ENCODE data around the gene CCDC8.

DNA sequence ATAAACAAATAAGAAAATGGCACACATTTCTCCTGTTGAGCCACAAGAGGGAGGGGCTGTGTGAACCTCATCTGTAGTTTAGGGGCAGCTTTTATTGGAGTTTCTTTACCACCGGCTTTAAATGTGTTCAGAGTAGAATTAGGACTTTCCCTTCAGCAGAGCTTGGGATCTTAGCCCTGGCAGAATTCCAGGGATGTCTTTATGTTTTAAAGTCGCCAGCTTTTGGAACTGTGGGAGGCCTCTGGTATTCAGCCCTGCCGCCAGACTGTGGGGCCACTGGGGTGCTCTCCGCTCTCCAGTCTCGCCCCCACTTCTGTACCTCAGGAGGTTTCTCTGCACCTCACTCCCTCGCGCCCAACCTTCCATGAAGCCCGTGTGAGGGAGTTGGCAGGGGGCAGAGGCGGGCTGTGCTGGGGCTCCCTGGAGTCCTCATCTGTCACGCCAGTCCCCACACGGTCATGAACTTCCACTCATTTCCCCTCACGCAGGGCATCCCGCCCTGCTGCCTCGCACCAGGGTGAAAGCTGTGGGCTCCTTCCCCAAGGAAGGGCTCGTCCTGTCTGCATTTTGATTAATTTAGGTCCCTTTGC lies 31.5 kb downstream of the CCDC8 start:
- TF ChIP-seq, protein P1, sequence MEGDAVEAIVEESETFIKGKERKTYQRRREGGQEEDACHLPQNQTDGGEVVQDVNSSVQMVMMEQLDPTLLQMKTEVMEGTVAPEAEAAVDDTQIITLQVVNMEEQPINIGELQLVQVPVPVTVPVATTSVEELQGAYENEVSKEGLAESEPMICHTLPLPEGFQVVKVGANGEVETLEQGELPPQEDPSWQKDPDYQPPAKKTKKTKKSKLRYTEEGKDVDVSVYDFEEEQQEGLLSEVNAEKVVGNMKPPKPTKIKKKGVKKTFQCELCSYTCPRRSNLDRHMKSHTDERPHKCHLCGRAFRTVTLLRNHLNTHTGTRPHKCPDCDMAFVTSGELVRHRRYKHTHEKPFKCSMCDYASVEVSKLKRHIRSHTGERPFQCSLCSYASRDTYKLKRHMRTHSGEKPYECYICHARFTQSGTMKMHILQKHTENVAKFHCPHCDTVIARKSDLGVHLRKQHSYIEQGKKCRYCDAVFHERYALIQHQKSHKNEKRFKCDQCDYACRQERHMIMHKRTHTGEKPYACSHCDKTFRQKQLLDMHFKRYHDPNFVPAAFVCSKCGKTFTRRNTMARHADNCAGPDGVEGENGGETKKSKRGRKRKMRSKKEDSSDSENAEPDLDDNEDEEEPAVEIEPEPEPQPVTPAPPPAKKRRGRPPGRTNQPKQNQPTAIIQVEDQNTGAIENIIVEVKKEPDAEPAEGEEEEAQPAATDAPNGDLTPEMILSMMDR (IDR thresholded peaks at IDR 0.05; ENCODE audit: poor library complexity, severe bottlenecking) = no peak
- TF ChIP-seq MXI1 (conservative IDR thresholded peaks at IDR 0.05; ENCODE audit: poor library complexity, severe bottlenecking) = no peak
- TF ChIP-seq POLR2AphosphoS5 (IDR thresholded peaks at IDR 0.05) = no peak
- TF ChIP-seq SMC3 (conservative IDR thresholded peaks at IDR 0.05; ENCODE audit: poor library complexity) = no peak
- TF ChIP-seq EP300 (conservative IDR thresholded peaks at IDR 0.05; ENCODE audit: poor library complexity, severe bottlenecking) = no peak
- TF ChIP-seq, protein P2, sequence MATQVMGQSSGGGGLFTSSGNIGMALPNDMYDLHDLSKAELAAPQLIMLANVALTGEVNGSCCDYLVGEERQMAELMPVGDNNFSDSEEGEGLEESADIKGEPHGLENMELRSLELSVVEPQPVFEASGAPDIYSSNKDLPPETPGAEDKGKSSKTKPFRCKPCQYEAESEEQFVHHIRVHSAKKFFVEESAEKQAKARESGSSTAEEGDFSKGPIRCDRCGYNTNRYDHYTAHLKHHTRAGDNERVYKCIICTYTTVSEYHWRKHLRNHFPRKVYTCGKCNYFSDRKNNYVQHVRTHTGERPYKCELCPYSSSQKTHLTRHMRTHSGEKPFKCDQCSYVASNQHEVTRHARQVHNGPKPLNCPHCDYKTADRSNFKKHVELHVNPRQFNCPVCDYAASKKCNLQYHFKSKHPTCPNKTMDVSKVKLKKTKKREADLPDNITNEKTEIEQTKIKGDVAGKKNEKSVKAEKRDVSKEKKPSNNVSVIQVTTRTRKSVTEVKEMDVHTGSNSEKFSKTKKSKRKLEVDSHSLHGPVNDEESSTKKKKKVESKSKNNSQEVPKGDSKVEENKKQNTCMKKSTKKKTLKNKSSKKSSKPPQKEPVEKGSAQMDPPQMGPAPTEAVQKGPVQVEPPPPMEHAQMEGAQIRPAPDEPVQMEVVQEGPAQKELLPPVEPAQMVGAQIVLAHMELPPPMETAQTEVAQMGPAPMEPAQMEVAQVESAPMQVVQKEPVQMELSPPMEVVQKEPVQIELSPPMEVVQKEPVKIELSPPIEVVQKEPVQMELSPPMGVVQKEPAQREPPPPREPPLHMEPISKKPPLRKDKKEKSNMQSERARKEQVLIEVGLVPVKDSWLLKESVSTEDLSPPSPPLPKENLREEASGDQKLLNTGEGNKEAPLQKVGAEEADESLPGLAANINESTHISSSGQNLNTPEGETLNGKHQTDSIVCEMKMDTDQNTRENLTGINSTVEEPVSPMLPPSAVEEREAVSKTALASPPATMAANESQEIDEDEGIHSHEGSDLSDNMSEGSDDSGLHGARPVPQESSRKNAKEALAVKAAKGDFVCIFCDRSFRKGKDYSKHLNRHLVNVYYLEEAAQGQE (IDR thresholded peaks at IDR 0.05; ENCODE audit: borderline replicate concordance) = no peak
- TF ChIP-seq EZH2 (IDR thresholded peaks at IDR 0.05; ENCODE audit: borderline replicate concordance, insufficient read depth, low read length, poor library complexity, severe bottlenecking) = no peak
- no peak for TF ChIP-seq RAD21 (conservative IDR thresholded peaks at IDR 0.05)

Data from neural cell (in vitro differentiated cells).